ENCODE results near the gene NKX3-2. TPM values are rescaled to one million over a fixed set of nuclear protein-coding genes. Genes with fewer than 3 reads are reported as not detected.

The NKX3-2 gene
- total and polyA plus RNA-seq, 2 of the 4 experiments (the other 2 are of a cell fraction), result 0.05 TPM; not detected in 1

DNA sequence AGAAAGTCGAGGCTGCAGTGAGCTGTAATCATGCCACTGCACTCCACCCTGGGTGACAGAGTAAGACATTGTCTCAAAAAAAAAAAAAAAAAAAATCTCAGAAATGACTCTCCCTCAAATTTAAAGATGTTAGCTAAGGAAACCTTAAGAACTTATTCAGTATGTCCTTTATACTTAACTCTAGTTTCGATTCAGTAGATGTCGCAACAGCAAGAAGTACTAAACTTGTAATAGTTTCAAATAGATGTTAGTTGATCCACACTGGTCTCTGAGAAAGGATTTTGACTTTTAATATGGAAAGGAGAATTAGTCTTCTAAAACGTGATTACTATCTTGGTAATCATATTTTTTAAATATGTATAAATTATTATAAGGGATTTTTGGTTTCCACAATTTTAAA lies 29.6 kb downstream of the NKX3-2 start:
- Histone ChIP-seq H3K9me1 (ENCODE audit: insufficient read depth, low read length) (no peaks in the 10 kb centered on the region), H3K56ac (ENCODE audit: extremely low read depth, insufficient read depth, low read length) (no peak overlapping the region), H3K36me3 (ENCODE audit: control insufficient read depth, insufficient read depth, low read length) (no peaks in the 10 kb centered on the region), H2BK15ac (ENCODE audit: low read depth, low read length) (no peak overlapping the region), H2AFZ (replicated peaks; ENCODE audit: low read length, poor library complexity) (no peak overlapping the region), H2BK120ac (ENCODE audit: low read depth, low read length) (no peak overlapping the region), H3K4me1 (ENCODE audit: control insufficient read depth, insufficient read depth, low read length) (no peaks in the 10 kb centered on the region), H3K18ac (ENCODE audit: low read depth, low read length) (no peak overlapping the region), H4K5ac (ENCODE audit: low read depth, low read length) (no peak overlapping the region), H3K79me1 (ENCODE audit: low read depth in 1 of 2, low read length in 2 of 2) (no peaks in the 10 kb centered on the region), H3K27me3 (ENCODE audit: control insufficient read depth, insufficient read depth, low read length) (peaks cover 2% of the 10 kb centered on the region; the same call in 1 of the 2 replicates), H3K4me3 (ENCODE audit: insufficient read depth, low read depth, low read length) (no peak overlapping the region), H3K9me3 (ENCODE audit: control insufficient read depth, insufficient read depth, low read length) (no peaks in the 10 kb centered on the region), H3K23ac (ENCODE audit: low read depth, low read length) (no peak overlapping the region), H3K14ac (replicated peaks; ENCODE audit: low read depth, low read length) (no peak overlapping the region), H3K4ac (ENCODE audit: low read depth, low read length) (no peak overlapping the region), H2BK5ac (ENCODE audit: low read depth, low read length, poor library complexity, severe bottlenecking) (no peak overlapping the region), H4K20me1 (ENCODE audit: insufficient read depth, low read length) (no peaks in the 10 kb centered on the region), H4K8ac (ENCODE audit: low read depth in 2 of 2, low read length in 2 of 2) (no peak overlapping the region), H3K27ac (ENCODE audit: insufficient read depth, low read length) (no peak overlapping the region), H3K4me2 (ENCODE audit: low read depth, low read length) (no peak overlapping the region), H4K91ac (ENCODE audit: insufficient read depth, low read depth, low read length) (no peak overlapping the region), H2BK20ac (ENCODE audit: low read depth, low read length) (no peak overlapping the region), H2AK5ac (ENCODE audit: low read depth, low read length) (no peak overlapping the region), H3K9ac (ENCODE audit: low read depth, low read length) (no peak overlapping the region), H2AK9ac (replicated peaks; ENCODE audit: low read depth, low read length, poor library complexity) (no peak overlapping the region)
- intact Hi-C loops (cut with micrococcal nuclease), result loop anchor here (10.0 kb wide), 1 partner anchor 920 kb away; no protein-coding TSS in a partner anchor
- POLR2A ChIA-PET (ENCODE audit: unreplicated experiment), result no interaction called here
- BruUV-seq (replicated peaks), result no TSS peak
- ATAC-seq (ENCODE audit: low read depth) (no peak), DNase-seq (no peak)
- whole genome bisulfite sequencing, 2 experiments (ENCODE audit: extremely low coverage in 2 of 2, insufficient read length in 1 of 2), result no CpG with 5 or more reads among the region's 4 CpGs
- no peak for TF ChIP-seq RCOR1 (IDR thresholded peaks at IDR 0.05; ENCODE audit: insufficient replicate concordance, low read length)
- peak; percentile 68 for TF ChIP-seq CEBPB (IDR thresholded peaks at IDR 0.05; ENCODE audit: low read depth, low read length)
- in situ Hi-C loops (cut with MboI; ENCODE audit: low sequenced_read_pairs), result no loop called here
- CTCF ChIA-PET, result interaction anchor here (1.4 kb wide), 1 partner anchor 11 kb away, joined by 5 read pairs; no protein-coding TSS in a partner anchor
- dilution Hi-C loops (cut with HindIII; ENCODE audit: low sequenced_read_pairs, unreplicated experiment), result no loop called here
